Endothelial cell (in vitro differentiated cells): ENCODE results near the gene SUPT3H. TPM values are rescaled to one million over a fixed set of nuclear protein-coding genes. Genes with fewer than 3 reads are reported as not detected.
"Not testable (repeated sequence)": the region's sequence is repeated elsewhere in the genome, so short reads cannot be mapped to it uniquely, and the experiment has no call there.

Experiments used
- DNase-seq: peaks from one replicate; pipeline ENCODE4 v3.0.0; 2021; ENCODE audit warnings: low spot score
- H3K27ac Mint-ChIP-seq: one replicate; pipeline ENCODE4 v1.8.0; 2021; ENCODE audit warnings: mixed read lengths, inconsistent platforms; ENCODE audit not compliant: unreplicated experiment
- H3K27me3 Mint-ChIP-seq: one replicate; pipeline ENCODE4 v1.8.0; 2021; ENCODE audit warnings: mild to moderate bottlenecking, moderate library complexity, mixed read lengths, inconsistent platforms; ENCODE audit not compliant: unreplicated experiment
- H3K36me3 Mint-ChIP-seq: one replicate; pipeline ENCODE4 v1.8.0; 2021; ENCODE audit warnings: mild to moderate bottlenecking, low read depth, mixed read lengths, inconsistent platforms; ENCODE audit not compliant: unreplicated experiment
- H3K4me1 Mint-ChIP-seq: one replicate; pipeline ENCODE4 v1.8.0; 2021; ENCODE audit warnings: mild to moderate bottlenecking, mixed read lengths, inconsistent platforms; ENCODE audit not compliant: unreplicated experiment
- H3K4me3 Mint-ChIP-seq: one replicate; pipeline ENCODE4 v1.8.0; 2021; ENCODE audit warnings: mild to moderate bottlenecking, mixed read lengths, inconsistent platforms; ENCODE audit not compliant: unreplicated experiment
- H3K9me3 Mint-ChIP-seq: one replicate; pipeline ENCODE4 v1.8.0; 2021; ENCODE audit warnings: mixed read lengths, inconsistent platforms; ENCODE audit not compliant: unreplicated experiment
- total RNA-seq: library from RNA; stranded (reverse); fragmentation: NEBNext Ultra II Directional; extraction: Animal tissue kit (Norgen Biotek cat#: 25700); gene quantifications from one replicate; pipeline ENCODE4 v1.2.1, GENCODE V29; 2021; ENCODE audit not compliant: unreplicated experiment
- TF ChIP-seq, protein P1 (sequence below): fragments of 200-600 bp; sonication (generic); IDR thresholded peaks from one replicate; pipeline ENCODE4 v1.5.0; 2021; ENCODE audit warnings: antibody characterized with exemption; ENCODE audit not compliant: unreplicated experiment

Gene SUPT3H
- total RNA-seq, 1 donor from 2014 or later: 28.5 TPM

DNA sequence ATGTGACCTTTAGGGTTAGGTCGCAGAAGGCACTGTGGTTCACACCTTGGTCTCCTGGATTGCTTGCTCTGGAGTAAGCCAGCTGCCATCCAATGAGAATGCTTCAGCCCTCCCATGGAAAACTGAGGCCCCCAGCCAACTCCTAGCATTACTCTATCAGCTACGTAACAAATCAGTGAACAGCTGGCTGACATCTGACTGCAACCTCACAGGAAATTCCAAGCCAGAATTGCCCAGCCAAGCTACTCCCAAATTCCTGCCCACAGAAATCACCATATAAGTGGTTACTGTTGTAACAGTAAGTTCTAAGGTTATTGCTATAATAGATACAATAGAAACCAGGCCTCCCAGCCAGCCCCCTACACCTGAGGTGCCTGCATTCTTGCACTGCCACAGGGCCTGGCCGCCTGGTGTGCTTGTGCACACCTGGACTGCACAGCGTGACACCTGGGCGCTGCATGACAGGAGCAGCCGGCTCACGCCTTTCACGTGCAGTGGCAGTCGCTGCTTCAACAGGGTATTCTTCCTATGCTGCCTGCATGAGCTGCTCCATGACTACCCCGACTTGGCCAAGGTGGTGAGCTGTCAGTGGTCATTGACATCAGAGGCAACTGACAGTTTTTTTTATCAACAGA lies 479.3 kb downstream of the SUPT3H start:
- no peak overlapping the region for H3K27ac Mint-ChIP-seq
- H3K9me3 Mint-ChIP-seq: no peaks in the 10 kb centered on the region
- no peak for DNase-seq
- peaks cover 11% of the 10 kb centered on the region for H3K36me3 Mint-ChIP-seq
- H3K4me1 Mint-ChIP-seq: peaks cover 3% of the 10 kb centered on the region
- H3K27me3 Mint-ChIP-seq: no peaks in the 10 kb centered on the region
- TF ChIP-seq, protein P1, sequence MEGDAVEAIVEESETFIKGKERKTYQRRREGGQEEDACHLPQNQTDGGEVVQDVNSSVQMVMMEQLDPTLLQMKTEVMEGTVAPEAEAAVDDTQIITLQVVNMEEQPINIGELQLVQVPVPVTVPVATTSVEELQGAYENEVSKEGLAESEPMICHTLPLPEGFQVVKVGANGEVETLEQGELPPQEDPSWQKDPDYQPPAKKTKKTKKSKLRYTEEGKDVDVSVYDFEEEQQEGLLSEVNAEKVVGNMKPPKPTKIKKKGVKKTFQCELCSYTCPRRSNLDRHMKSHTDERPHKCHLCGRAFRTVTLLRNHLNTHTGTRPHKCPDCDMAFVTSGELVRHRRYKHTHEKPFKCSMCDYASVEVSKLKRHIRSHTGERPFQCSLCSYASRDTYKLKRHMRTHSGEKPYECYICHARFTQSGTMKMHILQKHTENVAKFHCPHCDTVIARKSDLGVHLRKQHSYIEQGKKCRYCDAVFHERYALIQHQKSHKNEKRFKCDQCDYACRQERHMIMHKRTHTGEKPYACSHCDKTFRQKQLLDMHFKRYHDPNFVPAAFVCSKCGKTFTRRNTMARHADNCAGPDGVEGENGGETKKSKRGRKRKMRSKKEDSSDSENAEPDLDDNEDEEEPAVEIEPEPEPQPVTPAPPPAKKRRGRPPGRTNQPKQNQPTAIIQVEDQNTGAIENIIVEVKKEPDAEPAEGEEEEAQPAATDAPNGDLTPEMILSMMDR: no peak
- H3K4me3 Mint-ChIP-seq: no peak overlapping the region

DNA sequence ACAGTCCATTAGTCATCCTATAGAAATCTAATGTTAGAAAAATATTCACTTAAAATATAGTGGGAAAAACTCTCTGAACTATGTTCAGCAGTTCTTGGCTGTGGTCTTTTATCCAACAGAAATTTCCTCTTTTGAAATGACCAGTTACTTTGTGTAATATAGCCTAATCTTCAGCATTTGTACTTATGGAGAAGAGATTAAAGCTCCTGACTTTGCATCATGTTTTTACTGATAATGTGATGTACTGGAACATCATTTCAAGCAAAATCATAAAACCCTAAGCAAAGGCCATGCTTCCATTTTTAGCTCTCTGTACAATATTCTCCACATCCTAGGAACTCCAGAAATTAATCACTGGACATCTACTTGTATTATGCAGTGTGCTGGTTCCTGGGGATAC lies 480.4 kb downstream of the SUPT3H start:
- Mint-ChIP-seq H3K27ac (no peak overlapping the region), H3K4me3 (no peak overlapping the region), H3K4me1 (peaks cover 3% of the 10 kb centered on the region), H3K27me3 (no peaks in the 10 kb centered on the region), H3K9me3 (no peaks in the 10 kb centered on the region), H3K36me3 (peaks cover 11% of the 10 kb centered on the region)
- no peak for DNase-seq
- TF ChIP-seq, protein P1: no peak

DNA sequence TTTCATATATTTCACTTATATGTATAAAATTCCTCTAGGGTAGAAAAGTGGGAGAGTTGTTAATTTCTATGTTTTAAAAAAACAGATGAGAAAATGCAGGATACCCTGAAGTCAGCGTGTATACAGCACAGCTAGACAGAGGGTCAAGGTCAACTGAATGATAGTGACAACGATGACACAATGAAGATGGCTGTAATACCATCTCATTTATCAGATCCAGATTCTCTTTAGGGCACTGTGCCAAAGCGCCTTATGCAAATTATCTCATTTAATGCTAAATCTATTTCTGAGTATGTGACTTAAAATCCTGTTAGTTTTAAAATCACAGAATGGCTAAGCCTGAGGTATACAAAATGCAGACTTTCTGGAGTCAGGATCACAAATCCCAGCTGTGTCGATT lies 481.0 kb downstream of the SUPT3H start:
- H3K27me3 Mint-ChIP-seq: no peaks in the 10 kb centered on the region
- no peaks in the 10 kb centered on the region for H3K9me3 Mint-ChIP-seq
- peaks cover 11% of the 10 kb centered on the region for H3K36me3 Mint-ChIP-seq
- no peak overlapping the region for H3K27ac Mint-ChIP-seq
- DNase-seq: no peak
- H3K4me3 Mint-ChIP-seq: no peak overlapping the region
- peaks cover 3% of the 10 kb centered on the region for H3K4me1 Mint-ChIP-seq
- TF ChIP-seq, protein P1: no peak

DNA sequence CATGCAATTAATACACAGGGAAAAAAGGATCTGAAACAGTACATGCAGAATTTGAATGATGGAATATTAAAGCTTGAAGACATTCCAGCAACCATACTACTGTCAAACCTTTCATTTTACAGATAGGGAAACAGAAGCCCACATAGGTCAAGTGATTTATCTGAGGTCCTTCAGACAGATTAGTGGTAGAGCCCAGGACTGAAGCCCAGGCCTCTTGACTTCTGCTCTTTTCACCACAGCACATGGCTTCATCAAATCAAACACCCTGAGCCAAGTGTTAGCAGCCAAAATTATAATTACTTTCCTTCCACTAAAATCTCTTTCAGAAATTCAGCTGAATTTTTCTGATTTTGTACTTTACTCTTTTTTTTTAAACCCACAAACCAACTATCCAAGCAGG lies 485.2 kb downstream of the SUPT3H start:
- Mint-ChIP-seq H3K4me1 (no peaks in the 10 kb centered on the region), H3K9me3 (no peaks in the 10 kb centered on the region), H3K27me3 (peaks cover 1% of the 10 kb centered on the region), H3K4me3 (no peak overlapping the region), H3K36me3 (no peaks in the 10 kb centered on the region), H3K27ac (no peak overlapping the region)
- TF ChIP-seq, protein P1: no peak
- no peak for DNase-seq

DNA sequence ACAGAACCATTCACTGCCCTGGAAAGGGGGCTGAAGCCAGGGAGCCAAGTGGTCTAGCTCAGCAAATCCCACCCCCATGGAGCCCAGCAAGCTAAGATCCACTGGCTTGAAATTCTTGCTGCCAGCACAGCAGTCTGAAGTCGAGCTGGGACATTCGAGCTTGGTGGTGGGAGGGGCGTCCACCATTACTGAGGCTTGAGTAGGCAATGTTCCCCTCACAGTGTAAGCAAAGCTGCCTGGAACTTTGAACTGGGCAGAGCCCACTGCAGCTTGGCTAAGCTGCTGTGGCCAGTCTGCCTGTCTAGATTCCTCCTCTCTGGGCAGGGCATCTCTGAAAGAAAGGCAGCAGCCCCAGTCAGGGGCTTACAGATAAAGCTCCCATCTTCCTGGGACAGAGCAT lies 498.7 kb downstream of the SUPT3H start:
- not testable (repeated sequence) for H3K4me1 Mint-ChIP-seq, DNase-seq, H3K27ac Mint-ChIP-seq, H3K9me3 Mint-ChIP-seq, H3K4me3 Mint-ChIP-seq, H3K27me3 Mint-ChIP-seq
- peaks cover 12% of the 10 kb centered on the region for H3K36me3 Mint-ChIP-seq

DNA sequence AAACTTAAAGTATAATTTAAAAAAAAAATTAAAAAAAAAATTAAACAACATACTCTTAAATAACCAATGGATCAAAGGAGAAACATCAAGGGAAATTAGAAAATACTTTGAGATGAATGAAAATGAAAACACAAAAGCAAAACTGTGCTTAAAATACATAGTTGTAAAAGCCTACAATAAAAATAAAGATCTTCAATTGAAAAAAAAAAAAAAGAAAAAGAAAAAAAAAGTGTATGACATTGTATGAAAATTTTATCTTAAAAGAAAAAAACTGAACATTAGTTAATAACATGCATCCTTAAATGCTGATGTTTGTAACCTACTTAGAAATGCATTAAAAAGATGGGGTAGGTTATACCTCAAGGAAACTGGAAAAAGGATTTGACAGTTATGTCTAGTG lies 501.1 kb downstream of the SUPT3H start:
- H3K27ac Mint-ChIP-seq, DNase-seq, H3K4me3 Mint-ChIP-seq, H3K9me3 Mint-ChIP-seq, H3K36me3 Mint-ChIP-seq, H3K27me3 Mint-ChIP-seq, H3K4me1 Mint-ChIP-seq: not testable (repeated sequence)
